Smooth muscle cell (in vitro differentiated cells): Measurements from ENCODE around the gene XPO5. TPM values are rescaled to one million over a fixed set of nuclear protein-coding genes. Genes with fewer than 3 reads are reported as not detected.

Experiments used
- DNase-seq: peaks from one replicate; lab custom pipeline; 2025; ENCODE audit not compliant: unreplicated experiment; lab: John Stamatoyannopoulos, UW
- H2AFZ ChIP-seq: fragments of 200-600 bp; sonication (generic); 2 replicates; pipeline ENCODE4 v1.6.0; 2016; ENCODE audit warnings: antibody characterized with exemption, low read depth, mild to moderate bottlenecking
- H3F3A ChIP-seq: fragments of 200-600 bp; sonication (generic); 2 replicates; pipeline ENCODE4 v1.6.0; 2017; ENCODE audit warnings: antibody characterized with exemption, low read depth
- H3K27ac ChIP-seq: fragments of 200-600 bp; sonication (generic); 2 replicates; pipeline ENCODE4 v1.5.1; 2016; ENCODE audit warnings: low read depth, mild to moderate bottlenecking
- H3K27me3 ChIP-seq: fragments of 200-600 bp; sonication (generic); 2 replicates; pipeline ENCODE4 v1.6.1; 2016; ENCODE audit warnings: low read depth, mild to moderate bottlenecking
- H3K36me3 ChIP-seq: fragments of 200-600 bp; sonication (generic); 2 replicates; pipeline ENCODE4 v1.5.1; 2016; ENCODE audit warnings: low read depth
- H3K4me1 ChIP-seq: fragments of 200-600 bp; sonication (generic); 2 replicates; pipeline ENCODE4 v1.5.1; 2016; ENCODE audit warnings: low read depth
- H3K4me2 ChIP-seq: fragments of 200-600 bp; sonication (generic); 2 replicates; pipeline ENCODE4 v1.6.0; 2016; ENCODE audit warnings: mild to moderate bottlenecking
- H3K4me3 ChIP-seq: fragments of 200-600 bp; sonication (generic); 2 replicates; pipeline ENCODE4 v1.5.1; 2016; ENCODE audit warnings: mild to moderate bottlenecking
- H3K79me2 ChIP-seq: fragments of 200-600 bp; sonication (generic); 2 replicates; pipeline ENCODE4 v1.6.0; 2016; ENCODE audit warnings: low read depth, mild to moderate bottlenecking
- H3K9ac ChIP-seq: fragments of 200-600 bp; sonication (generic); 2 replicates; pipeline ENCODE4 v1.6.0; 2016; ENCODE audit warnings: low read depth
- H3K9me3 ChIP-seq: fragments of 200-600 bp; sonication (generic); replicated peaks from 2 replicates; pipeline ENCODE4 v1.5.1; 2016; ENCODE audit warnings: low read depth
- H4K20me1 ChIP-seq: fragments of 200-600 bp; sonication (generic); 2 replicates; pipeline ENCODE4 v1.6.0; 2016; ENCODE audit warnings: low read depth
- CTCF ChIP-seq: fragments of 200-600 bp; sonication (generic); IDR thresholded peaks from 2 replicates; pipeline ENCODE4 v1.5.1; 2017; ENCODE audit warnings: borderline replicate concordance, mild to moderate bottlenecking, antibody characterized with exemption; ENCODE audit not compliant: insufficient read depth, poor library complexity, severe bottlenecking
- WGBS: methylation state at CpG from one replicate; pipeline ENCODE4 v1.1.7; 2016; ENCODE audit warnings: low lambda C conversion rate; 5-methylcytosine and 5-hydroxymethylcytosine counted together
- polyA plus RNA-seq: library from polyadenylated mRNA; unstranded; fragments of >200 nt; fragmentation: Nextera tagmentation; extraction: Ambion mirVana; gene quantifications from 2 replicates; pipeline ENCODE4 v1.2.1, GENCODE V29; 2016
- total RNA-seq: library from RNA; depleted of rRNA; stranded (reverse); fragments of >200 nt; gene quantifications from 2 replicates; pipeline ENCODE4 v1.2.3, GENCODE V29; 2014

The XPO5 gene
- total and polyA plus RNA-seq, 2 experiments from 2014 or later, result 11.7 to 31.9 TPM

- 77% methylated on average over 3 of the region's 3 CpGs for WGBS
- no peak overlapping the region for H3K9ac ChIP-seq
- H4K20me1 ChIP-seq, result no peaks in the 10 kb centered on the region
- no peak overlapping the region for H2AFZ ChIP-seq
- no peak overlapping the region for H3K4me3 ChIP-seq
- peaks cover 19% of the 10 kb centered on the region for H3K79me2 ChIP-seq
- no peak for DNase-seq
- H3F3A ChIP-seq, result no peaks in the 10 kb centered on the region
- no peaks in the 10 kb centered on the region for H3K9me3 ChIP-seq
- TF ChIP-seq CTCF, result no peak
- H3K27me3 ChIP-seq, result no peaks in the 10 kb centered on the region
- no peak overlapping the region for H3K27ac ChIP-seq
- no peaks in the 10 kb centered on the region for H3K36me3 ChIP-seq
- peaks cover 28% of the 10 kb centered on the region for H3K4me1 ChIP-seq
- peak overlapping the region; percentile 9 for H3K4me2 ChIP-seq
Observed at GRCh38 chr6:43492673-43493072, 83.2 kb downstream of the XPO5 start.

- Histone ChIP-seq H3K27ac (no peak overlapping the region), H3K27me3 (no peaks in the 10 kb centered on the region), H3K79me2 (peaks cover 25% of the 10 kb centered on the region), H3K9ac (no peak overlapping the region), H3K36me3 (no peaks in the 10 kb centered on the region), H2AFZ (no peak overlapping the region), H3K9me3 (no peaks in the 10 kb centered on the region), H3K4me1 (peaks cover 28% of the 10 kb centered on the region), H3K4me3 (no peak overlapping the region), H3K4me2 (peak overlapping the region; percentile 9), H4K20me1 (no peaks in the 10 kb centered on the region), H3F3A (no peaks in the 10 kb centered on the region)
- no peak for TF ChIP-seq CTCF
- no peak for DNase-seq
- WGBS, result 80% methylated on average over 10 of the region's 10 CpGs
Observed at GRCh38 chr6:43491750-43492661, 83.8 kb downstream of the XPO5 start.

- no peak overlapping the region for H3K27ac ChIP-seq
- peaks cover 35% of the 10 kb centered on the region for H3K79me2 ChIP-seq
- H3K9me3 ChIP-seq, result no peaks in the 10 kb centered on the region
- no peak overlapping the region for H3K9ac ChIP-seq
- peaks cover 18% of the 10 kb centered on the region for H3K4me1 ChIP-seq
- 94% methylated on average over 6 of the region's 6 CpGs for WGBS
- H3K4me3 ChIP-seq, result no peak overlapping the region
- no peak for DNase-seq
- H3K36me3 ChIP-seq, result no peaks in the 10 kb centered on the region
- H2AFZ ChIP-seq, result no peak overlapping the region
- peaks cover 6% of the 10 kb centered on the region for H4K20me1 ChIP-seq
- TF ChIP-seq CTCF, result no peak
- H3F3A ChIP-seq, result no peaks in the 10 kb centered on the region
- no peaks in the 10 kb centered on the region for H3K27me3 ChIP-seq
- H3K4me2 ChIP-seq, result no peak overlapping the region
Observed at GRCh38 chr6:43490523-43490939, 85.3 kb downstream of the XPO5 start.
